ENCODE data around the gene USP20.

DNA sequence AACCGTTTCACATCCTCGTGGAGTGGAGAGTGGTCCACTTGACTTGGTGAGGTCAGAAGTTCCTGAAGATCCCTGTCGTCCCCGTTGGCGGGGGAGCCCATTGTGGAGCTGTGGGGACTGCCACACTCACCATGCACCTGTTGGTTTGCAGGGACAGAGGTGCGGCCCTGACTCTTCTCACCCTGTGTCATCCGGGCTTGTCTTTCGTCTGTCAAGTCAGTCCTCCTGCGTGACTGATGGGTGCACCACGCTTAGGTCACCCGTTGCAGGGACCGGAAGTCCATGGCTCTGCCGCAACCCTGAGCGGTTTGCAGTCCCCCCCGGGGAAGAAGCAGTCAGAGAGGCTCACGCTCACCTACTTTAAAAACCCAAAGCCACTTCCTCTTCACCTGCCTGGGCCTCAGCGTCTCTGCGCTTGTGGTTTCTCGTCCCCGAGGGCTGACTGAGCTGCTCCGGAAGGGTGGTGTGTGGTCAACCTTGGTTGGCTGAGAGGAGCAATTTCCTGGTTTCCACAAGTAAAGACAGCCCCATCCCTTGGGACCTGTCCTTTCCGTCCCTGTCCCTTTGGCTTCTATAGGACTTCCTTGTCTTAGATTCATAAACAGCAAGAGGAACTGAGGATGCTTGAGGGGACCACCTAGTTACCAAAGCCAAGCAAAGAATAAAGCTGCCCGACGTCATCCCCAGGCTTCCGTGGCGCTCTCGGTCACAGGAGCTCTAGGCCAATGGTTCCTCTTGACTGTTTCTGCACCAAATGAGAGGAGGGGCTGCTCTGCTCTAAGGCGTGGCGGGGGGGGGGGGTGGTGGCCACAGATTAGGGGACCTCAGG lies 53.2 kb downstream of the USP20 start:
- TF ChIP-seq, protein P1, sequence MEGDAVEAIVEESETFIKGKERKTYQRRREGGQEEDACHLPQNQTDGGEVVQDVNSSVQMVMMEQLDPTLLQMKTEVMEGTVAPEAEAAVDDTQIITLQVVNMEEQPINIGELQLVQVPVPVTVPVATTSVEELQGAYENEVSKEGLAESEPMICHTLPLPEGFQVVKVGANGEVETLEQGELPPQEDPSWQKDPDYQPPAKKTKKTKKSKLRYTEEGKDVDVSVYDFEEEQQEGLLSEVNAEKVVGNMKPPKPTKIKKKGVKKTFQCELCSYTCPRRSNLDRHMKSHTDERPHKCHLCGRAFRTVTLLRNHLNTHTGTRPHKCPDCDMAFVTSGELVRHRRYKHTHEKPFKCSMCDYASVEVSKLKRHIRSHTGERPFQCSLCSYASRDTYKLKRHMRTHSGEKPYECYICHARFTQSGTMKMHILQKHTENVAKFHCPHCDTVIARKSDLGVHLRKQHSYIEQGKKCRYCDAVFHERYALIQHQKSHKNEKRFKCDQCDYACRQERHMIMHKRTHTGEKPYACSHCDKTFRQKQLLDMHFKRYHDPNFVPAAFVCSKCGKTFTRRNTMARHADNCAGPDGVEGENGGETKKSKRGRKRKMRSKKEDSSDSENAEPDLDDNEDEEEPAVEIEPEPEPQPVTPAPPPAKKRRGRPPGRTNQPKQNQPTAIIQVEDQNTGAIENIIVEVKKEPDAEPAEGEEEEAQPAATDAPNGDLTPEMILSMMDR (IDR thresholded peaks at IDR 0.05) = no peak
- TF ChIP-seq POLR2A (IDR thresholded peaks at IDR 0.05) = peak in 1 of 2 donors; percentile 47

Data from heart left ventricle (tissue), 13 donors.